HG02571 (cell line): ENCODE data around the gene TRNT1.

ENCODE experiments used
- ATAC-seq: cut with Tn5 transposase; IDR thresholded peaks from one replicate; pipeline ENCODE4 v1.9.1; 2021; ENCODE audit warnings: mild to moderate bottlenecking, moderate library complexity; ENCODE audit not compliant: unreplicated experiment

The TRNT1 gene

GRCh38 chr3:3126477-3127431 lies at the start of gene TRNT1:
Gene TRNT1, plus strand, starts transcription at chr3:3126940. Its CDS starts 2,101 bp downstream, at chr3:3129041.
- peak; percentile 91 for ATAC-seq

GRCh38 chr3:3080309-3080708 lies 46.4 kb upstream of the TRNT1 start:
- ATAC-seq, result no peak

- peak; percentile 43 for ATAC-seq
These were observed 45.1 kb upstream of the TRNT1 start for GRCh38 chr3:3081381-3082233.

DNA sequence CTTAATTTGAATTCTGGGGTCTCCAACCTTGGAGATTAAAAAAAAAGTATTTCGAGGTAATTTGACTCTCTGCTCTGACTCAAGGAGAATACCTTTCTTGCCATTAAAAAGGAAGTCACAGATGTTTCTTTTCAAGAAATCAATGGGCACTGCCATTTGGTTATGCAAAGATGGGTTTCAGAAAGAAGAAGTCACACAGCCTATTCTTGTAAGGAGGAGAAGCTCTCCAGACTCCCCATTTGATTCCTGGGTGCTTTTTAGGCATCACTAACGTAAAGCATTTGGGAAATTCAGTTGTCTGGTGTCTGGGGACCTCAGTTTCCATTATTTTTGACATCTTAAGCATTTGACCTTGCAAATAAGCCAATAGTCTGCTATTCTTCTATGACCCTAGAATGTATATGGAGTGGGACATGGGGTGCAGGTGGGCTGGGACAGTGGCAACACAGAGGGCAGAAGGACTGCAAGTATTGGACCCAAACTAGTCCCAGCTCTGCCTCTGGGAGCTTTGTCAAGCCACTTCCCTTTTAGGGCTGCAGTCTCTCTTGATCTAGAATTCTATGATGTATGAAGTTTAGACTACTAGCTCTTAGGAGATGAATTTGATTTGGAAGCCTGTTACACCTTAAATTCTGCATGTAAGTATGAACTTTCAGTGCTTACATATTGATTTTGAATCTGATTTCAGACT lies 44.4 kb upstream of the TRNT1 start:
- ATAC-seq, result peak; percentile 89

DNA sequence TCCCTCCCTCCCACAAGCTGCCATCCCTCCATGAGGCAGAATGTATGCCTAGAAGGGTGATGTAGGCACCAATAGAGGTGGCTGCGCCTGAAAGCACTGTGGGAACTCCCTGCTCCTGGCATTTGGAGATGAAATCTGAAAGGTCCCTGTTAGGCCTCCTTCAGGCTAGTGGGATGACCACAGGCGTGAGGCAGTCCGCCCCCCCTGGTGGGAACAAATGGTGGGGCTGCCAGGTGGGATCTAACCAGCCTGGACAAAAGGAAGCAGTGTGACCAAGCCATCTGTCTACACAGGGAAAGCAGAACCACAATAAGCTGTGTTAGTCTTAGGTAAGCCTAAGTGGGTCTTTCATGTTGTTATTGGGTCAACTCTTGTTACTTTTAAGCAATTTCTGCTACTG lies 41.9 kb upstream of the TRNT1 start:
- no peak for ATAC-seq

- ATAC-seq, result no peak
These were observed 41.0 kb upstream of the TRNT1 start for GRCh38 chr3:3085782-3086181.

- no peak for ATAC-seq
These were observed 40.5 kb upstream of the TRNT1 start for GRCh38 chr3:3086239-3086638.

DNA sequence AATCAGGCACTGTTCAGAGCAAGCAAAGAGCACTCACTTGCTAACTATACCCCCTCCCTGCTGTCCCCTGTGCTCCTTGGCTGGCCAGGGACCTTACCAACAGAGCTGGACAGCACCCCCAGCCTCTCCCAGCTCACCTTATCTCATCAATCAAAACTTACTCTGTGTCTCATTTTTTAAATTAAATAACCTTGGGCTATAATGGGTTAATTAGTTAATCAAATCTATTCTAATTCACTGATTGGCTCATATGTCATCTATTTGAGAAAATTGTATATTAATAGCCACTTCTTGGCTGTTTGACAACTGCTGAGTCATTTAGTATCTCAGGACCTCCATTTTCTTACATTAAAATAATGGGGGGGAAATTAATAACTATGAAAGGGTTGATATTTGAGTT lies 39.5 kb upstream of the TRNT1 start:
- no peak for ATAC-seq

GRCh38 chr3:3087716-3088465 lies 38.8 kb upstream of the TRNT1 start:
- no peak for ATAC-seq

DNA sequence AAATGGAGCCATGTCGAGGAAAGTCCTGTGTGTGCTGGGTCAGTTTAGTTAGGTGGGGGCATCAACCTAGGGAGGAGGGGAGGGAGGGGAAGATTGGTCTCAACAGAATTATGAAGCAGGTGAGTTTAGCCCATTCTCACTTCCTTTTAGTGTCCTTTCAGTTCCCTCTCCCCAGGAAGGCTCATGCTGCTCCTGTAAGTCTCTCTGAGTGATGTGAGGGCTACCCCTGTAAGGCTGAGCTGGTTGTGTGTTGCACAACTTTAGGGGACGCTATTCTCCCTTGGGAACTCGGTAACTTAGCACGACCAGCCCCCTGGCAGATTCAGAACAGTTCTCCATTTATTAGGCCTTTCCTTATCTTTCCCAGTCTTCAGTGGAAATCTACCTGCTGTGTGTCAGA lies 37.7 kb upstream of the TRNT1 start:
- peak; percentile 95 for ATAC-seq

DNA sequence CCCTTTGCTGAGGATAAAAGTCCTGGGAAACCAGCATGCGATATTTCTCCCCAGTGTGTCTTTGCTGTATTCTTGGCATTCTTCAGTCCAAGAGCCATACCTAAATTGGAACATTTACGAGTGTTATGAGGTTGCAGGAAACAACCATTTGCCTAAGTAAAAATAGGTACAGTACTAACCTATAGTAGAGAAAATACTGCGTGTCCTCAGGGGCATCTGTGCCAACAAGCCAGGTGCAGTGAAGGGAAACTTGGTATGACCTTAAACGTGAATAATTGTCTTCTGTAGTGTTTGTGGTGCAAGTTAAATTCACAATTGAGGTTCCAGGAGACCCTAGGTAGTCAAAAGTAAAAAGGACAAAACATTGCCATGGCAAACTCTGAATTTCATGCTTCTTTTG lies 28.8 kb upstream of the TRNT1 start:
- peak; percentile 47 for ATAC-seq

DNA sequence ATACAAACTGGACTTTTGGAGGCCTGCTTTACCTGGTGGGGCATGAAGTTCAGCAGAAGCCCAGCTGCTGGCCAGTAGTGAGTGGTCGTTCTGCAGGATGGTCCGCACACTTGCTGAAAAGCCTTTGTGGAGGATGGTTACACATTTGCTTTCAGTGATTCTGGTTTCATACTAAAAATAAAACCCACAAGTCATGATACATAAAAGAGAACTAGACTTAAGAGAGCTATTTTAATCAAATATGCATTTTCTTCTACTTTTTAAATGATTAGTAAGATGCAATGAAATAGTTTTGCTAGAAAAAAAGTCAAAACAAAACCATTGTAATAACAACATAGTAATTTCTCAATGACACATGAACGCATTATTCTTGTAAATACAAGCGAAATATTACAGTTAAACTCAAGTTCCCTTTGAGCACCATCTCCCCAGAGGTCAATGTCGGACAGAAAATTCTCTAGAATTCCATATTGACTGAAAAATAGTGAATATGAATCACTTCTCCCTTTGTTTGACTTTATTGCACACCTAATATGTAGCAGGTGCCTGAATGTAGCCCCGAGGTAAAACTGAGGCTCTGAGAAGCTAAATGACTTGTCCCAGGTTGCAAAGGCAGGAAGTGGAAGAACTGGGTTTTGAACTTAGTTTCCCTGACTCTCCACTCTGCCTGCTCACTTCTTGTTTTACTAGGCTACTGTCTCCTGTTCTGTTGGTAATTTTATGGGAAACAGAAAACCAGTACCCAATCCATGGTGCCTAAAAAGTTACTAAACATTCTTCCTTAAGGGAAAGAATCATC lies 24.9 kb upstream of the TRNT1 start:
- ATAC-seq, result peak; percentile 51

DNA sequence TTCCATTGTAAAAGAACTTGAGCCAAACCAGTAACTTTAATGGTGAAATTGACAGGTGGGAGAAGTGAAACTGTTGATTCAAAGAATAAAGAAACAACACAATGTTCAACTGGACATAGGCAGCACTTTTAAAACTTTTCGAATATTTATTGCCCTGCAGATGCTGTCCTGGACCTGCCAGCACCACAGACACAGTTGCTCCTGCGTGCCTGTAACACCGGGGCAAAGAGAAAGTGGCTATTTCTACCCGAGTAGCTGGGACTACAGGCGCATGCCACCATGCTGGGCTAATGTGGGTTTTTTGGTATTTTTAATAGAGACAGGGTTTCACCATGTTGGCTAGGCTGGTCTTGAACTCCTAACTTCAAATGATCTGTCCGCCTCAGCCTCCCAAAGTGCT lies 24.0 kb upstream of the TRNT1 start:
- ATAC-seq, result no peak

DNA sequence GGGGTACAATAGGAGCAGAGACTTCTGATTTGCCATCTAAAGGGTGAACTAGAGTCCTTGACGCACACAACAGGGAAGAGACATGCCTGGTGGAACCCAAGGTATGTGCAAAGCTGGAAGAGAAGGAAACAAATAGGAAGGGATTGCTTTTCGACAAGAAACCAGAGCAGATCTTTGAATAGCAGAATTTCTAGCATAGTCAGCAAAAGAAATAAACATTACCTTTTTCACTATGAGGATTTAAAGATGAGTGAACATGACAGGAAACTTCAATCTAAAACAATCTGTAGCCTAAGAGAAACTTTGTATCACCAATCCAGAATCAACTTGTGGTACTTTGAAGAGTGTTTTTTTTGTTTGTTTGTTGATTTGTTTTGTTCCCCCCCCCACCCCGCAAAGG lies 21.5 kb upstream of the TRNT1 start:
- ATAC-seq, result no peak

DNA sequence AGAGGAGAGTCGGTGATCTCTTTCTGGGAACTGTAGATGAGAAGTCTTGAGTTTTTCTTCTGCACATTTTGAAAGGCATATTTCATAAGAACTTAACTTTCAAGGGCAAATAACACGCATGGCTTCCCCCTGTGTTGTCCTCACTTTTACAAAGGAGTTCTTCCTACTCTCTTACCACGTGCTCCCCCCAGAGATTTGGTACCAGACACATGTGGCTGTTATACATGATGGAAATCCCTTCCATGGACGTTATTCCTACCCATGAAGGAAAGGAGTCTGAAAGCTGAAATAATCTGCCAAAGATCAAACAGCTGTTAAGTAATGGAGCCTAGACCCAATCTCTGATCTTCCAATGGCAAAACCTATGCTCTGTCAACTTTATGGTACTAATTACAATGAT lies 20.9 kb upstream of the TRNT1 start:
- no peak for ATAC-seq

GRCh38 chr3:3107181-3107580 lies 19.6 kb upstream of the TRNT1 start:
- no peak for ATAC-seq

GRCh38 chr3:3107858-3108257 lies 18.9 kb upstream of the TRNT1 start:
- ATAC-seq, result no peak

DNA sequence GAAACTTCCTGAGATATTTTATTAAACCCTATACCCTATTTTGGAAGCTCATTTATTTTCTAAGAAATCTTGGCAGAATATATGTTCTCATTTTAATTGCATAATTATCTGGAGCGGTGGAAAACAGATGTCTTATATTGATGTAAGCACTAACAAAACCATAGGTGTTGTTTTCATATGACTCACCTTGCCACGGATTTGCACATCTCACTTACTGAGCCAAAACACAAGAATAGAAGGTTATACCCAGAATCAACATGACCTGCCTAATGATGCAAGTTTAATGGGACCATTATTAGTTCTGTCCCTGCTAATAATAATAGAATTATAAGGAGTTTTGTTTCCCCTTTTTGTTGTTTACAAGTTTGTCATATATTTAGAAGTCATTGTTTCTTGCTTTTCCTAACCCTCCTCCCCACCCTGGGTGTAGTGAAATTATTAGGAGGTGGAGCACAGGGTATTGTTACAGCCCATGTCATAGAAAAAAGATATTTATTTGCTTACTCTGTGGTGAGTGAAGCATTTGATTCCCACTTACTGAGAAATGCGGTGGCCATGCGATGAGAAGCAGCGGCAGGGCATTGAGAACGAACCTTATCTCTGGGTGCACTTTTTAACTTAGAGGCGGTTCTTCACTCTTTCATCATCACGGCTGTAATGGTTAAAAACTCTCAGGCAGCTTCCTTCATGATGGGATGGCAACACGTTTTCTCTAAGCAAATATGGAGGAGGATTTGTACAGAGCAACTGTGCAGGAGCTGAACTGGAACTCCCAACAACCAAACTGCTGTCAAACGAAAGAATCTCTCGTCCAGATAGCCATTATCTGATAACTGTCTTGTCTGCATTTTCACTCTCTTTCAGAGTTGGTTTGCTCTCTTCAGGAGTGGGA lies 17.1 kb upstream of the TRNT1 start:
- ATAC-seq, result no peak

- ATAC-seq, result no peak
These were observed 16.5 kb upstream of the TRNT1 start, which contains the start of gene IL5RA for GRCh38 chr3:3110299-3110630. Gene IL5RA, minus strand, starts transcription at chr3:3110374. Its CDS starts 5,390 bp downstream, at chr3:3104984.
